GM20000 (cell line): ENCODE measurements around the gene KHK.
A peak's percentile ranks its signal among the peaks of the same experiment; 100 is the strongest.

Experiments used
- DNase-seq: peaks from one replicate; pipeline ENCODE4 v3.0.0; 2012; ENCODE audit warnings: low spot score
- TF ChIP-seq, protein P1 (sequence below): IDR thresholded peaks from 2 replicates; pipeline ENCODE4 v1.5.1; 2012; ENCODE audit warnings: mild to moderate bottlenecking, control low read depth; ENCODE audit errors: extremely low read depth, missing control alignments

Gene KHK

DNA sequence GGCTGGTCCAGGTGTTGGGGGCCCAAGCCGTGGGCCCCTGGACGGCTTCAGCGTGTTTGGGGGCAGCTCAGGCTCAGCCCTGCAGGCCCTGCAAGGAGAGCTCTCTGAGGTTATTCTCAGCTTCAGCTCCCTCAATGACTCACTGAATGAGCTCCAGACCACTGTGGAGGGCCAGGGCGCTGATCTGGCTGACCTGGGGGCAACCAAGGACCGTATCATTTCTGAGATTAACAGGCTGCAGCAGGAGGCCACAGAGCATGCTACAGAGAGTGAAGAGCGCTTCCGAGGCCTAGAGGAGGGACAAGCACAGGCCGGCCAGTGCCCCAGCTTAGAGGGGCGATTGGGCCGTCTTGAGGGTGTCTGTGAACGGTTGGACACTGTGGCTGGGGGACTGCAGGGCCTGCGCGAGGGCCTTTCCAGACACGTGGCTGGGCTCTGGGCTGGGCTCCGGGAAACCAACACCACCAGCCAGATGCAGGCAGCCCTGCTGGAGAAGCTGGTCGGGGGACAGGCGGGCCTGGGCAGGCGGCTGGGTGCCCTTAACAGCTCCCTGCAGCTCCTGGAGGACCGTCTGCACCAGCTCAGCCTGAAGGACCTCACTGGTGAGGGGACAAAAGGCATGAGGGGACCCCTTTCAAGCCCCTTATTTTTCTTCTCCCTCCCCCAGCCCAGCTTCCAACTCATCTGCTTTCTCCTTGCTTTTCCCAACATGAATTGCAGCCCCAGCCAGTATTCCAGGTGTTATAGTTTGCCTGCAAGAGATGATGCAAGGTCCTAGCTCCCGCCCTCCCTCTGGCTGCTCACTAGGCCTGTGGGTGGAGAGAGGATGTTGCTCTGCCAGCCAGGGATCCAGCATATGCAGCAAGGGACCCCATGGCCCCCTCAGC, 2.9 kb upstream of the KHK start:
- DNase-seq, result no peak
- TF ChIP-seq, protein P1, sequence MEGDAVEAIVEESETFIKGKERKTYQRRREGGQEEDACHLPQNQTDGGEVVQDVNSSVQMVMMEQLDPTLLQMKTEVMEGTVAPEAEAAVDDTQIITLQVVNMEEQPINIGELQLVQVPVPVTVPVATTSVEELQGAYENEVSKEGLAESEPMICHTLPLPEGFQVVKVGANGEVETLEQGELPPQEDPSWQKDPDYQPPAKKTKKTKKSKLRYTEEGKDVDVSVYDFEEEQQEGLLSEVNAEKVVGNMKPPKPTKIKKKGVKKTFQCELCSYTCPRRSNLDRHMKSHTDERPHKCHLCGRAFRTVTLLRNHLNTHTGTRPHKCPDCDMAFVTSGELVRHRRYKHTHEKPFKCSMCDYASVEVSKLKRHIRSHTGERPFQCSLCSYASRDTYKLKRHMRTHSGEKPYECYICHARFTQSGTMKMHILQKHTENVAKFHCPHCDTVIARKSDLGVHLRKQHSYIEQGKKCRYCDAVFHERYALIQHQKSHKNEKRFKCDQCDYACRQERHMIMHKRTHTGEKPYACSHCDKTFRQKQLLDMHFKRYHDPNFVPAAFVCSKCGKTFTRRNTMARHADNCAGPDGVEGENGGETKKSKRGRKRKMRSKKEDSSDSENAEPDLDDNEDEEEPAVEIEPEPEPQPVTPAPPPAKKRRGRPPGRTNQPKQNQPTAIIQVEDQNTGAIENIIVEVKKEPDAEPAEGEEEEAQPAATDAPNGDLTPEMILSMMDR, result no peak

DNA sequence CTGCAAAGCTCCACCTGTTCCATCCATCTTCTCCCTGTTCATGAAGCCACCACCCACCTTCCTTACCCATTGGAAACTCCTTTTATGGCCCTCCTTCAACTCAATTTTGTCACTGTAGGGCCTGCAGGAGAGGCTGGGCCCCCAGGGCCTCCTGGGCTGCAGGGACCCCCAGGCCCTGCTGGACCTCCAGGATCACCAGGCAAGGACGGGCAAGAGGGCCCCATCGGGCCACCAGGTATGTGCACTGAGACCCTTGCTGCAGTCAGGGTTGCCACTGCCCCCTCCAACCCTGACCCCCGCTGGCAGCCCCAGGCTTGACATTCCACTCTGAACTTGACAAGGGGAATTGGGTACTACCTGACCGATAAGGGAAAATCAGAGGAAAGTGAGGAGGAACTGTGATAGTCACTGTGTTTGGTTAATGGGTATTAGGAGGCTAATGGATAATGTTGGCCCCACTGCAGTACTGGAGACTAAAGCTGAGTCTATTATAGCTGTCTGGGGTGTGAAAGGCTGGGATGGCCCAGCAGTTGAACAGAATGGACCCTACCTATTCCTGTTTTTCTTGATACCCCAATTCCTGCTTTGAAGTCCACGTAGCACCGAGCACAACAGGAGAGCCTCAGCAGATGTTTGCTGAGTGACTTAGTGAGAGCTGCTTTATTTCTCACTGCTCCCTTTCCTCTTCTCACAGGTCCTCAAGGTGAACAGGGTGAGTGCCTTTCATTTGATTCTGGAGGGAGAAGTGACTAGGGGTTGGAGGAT, 2.1 kb upstream of the KHK start:
- DNase-seq, result no peak
- TF ChIP-seq, protein P1, result no peak

DNA sequence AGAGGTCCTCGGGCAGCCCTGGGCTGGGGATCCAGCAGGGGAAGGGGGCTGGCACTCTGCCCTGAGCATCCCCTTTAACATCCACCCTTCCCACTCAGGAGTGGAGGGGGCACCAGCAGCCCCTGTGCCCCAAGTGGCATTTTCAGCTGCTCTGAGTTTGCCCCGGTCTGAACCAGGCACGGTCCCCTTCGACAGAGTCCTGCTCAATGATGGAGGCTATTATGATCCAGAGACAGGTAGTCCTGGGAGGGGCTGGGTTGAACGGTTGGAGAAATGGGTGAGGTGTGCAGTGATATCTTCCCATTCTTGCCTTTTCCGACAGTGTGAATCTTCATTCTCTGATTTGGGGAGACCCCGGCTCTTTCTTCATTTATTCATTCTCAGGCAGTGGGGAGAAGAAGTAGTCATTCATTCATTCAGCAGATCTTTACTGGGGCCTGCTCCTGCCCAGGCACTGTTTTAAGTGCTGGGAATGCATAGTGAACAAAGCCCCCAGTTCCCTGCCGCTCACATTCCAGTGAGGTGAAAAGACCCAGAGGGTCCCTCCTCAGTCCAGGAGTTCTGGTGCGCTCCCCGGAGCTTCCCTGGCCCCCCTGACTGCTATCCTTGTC, 1.4 kb upstream of the KHK start:
- TF ChIP-seq, protein P1, result no peak
- DNase-seq, result no peak

DNA sequence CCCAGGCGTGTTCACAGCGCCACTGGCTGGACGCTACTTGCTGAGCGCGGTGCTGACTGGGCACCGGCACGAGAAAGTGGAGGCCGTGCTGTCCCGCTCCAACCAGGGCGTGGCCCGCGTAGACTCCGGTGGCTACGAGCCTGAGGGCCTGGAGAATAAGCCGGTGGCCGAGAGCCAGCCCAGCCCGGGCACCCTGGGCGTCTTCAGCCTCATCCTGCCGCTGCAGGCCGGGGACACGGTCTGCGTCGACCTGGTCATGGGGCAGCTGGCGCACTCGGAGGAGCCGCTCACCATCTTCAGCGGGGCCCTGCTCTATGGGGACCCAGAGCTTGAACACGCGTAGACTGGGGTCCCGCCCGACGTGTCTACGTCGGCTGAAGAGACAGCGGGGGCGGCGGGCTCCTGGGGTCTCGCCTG, 891 bp upstream of the KHK start:
- peak; percentile 64 for DNase-seq
- TF ChIP-seq, protein P1, result peak; percentile 38

DNA sequence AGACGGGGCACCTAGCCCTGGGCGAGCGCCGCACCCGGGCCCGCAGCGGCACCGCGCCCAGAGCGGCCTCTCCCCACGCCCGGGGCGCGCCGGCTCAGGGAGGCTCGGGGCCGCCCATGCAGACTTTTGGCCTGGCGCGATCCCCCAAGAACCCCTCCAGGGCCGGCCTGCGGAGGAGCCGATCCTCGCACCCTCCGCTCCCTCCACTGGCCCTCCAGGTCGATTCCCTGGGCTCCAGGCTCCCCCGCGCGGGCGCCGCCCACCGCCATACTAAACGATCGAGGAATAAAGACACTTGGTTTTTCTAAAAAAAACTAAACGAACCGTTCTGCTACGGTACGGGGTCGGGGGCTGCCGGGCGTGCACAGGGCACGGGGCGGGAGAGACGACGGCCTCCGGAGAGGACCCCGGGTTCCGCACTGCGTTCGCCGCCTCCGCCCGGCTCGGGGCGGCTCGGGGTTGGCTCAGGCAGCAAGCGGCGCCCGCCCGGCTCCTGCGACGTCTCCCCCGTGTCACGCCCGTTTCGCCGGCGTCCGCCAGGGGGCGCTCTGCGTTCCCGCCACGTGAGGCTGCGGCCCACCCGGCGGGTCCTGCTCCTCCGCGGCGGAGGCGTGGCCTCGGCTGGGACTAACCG, 365 bp upstream of the KHK start:
- TF ChIP-seq, protein P1, result peak; percentile 94
- peak; percentile 100 for DNase-seq

DNA sequence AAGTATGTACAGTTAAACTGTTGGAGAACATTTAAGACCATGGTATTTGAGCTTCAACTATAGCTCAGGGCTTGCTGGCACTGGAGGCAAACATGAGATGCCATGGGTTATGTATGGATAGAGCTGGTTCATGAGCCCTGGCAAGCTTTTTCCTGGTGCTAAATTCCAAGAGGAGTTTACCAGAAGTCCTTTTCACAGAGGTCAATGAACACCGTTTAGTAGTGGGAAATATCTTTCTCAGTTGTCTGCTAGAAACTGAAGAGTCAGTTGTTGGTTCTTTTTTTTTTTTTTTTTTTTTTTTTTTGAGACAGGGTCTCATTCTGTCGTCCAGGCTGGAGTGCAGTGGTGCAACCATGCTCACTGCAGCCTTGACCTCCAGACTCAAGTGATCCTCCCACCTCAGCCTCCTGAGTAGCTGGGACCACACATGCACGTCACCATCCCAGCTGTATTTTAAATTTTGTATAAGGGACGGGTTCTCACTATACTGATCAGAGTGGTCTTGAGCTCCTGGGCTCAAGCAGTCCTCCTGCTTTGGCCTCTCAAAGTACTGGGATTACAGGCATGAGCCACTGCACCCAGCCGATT, 1.3 kb downstream of the KHK start:
- TF ChIP-seq, protein P1, result no peak
- no peak for DNase-seq
